B cell (primary cell): ENCODE data around the gene NCAN. TPM values are rescaled to one million over a fixed set of nuclear protein-coding genes. Genes with fewer than 3 reads are reported as not detected.

ENCODE experiments used
- ATAC-seq: fragments of 200-7000 bp; cut with Tn5 transposase; one replicate; pipeline ENCODE4 v1.10.0; 2021; ENCODE audit warnings: low read depth, mild to moderate bottlenecking, moderate number of reproducible peaks, moderate library complexity
- CTCF ChIA-PET: fragments of 350-600 bp; sonication (Branson Sonifier 250); formaldehyde crosslinking; loops from one replicate; lab custom pipeline; 2021; ENCODE audit warnings: antibody characterized with exemption, inconsistent platforms; lab: Charles Lee
- POLR2A ChIA-PET: fragments of 350-600 bp; sonication (Branson Sonifier 250); formaldehyde crosslinking; loops from one replicate; lab custom pipeline; 2021; ENCODE audit warnings: antibody characterized with exemption; lab: Charles Lee
- DNase-seq: peaks from one replicate; pipeline ENCODE4 v3.0.0; 2013
- H2AFZ ChIP-seq: 2 replicates; pipeline ENCODE4 v1.6.1; 2012; ENCODE audit warnings: mild to moderate bottlenecking, low read depth, low read length; ENCODE audit not compliant: insufficient read depth, poor library complexity, severe bottlenecking
- H3K27ac ChIP-seq, 2 donors: 1 replicate in 1 of 2; 2 replicates in 1 of 2; pipeline ENCODE4 v1.5.1; 2012 to 2013; ENCODE audit warnings: low read length in 2 of 2, mild to moderate bottlenecking in 2 of 2, moderate library complexity in 1 of 2
- H3K27me3 ChIP-seq, 4 experiments: fragments of 200-600 bp in 1 of 4; sonication (generic) in 1 of 4; replicated peaks in 1 of 4; 1 replicate in 2 of 4; 2 replicates in 2 of 4; pipeline versions ENCODE4 v1.6.1 to v1.7.0; 2013 to 2016; ENCODE audit warnings: low read length in 3 of 4, mild to moderate bottlenecking in 2 of 4, mixed read lengths in 1 of 4, moderate library complexity in 1 of 4; ENCODE audit not compliant: insufficient read depth in 4 of 4, control insufficient read depth in 3 of 4; ENCODE audit errors: control extremely low read depth in 1 of 4
- H3K36me3 ChIP-seq, 2 experiments: replicated peaks in 1 of 2; 1 replicate in 1 of 2; 2 replicates in 1 of 2; pipeline versions ENCODE4 v1.6.1 to v1.7.1; 2013; ENCODE audit warnings: low read length in 1 of 2; ENCODE audit not compliant: insufficient read depth in 2 of 2, control insufficient read depth in 1 of 2; ENCODE audit errors: control extremely low read depth in 1 of 2, extremely low read depth in 1 of 2
- H3K4me1 ChIP-seq, 2 donors: fragments of 200-600 bp in 1 of 2; sonication (generic) in 1 of 2; 1 replicate in 1 of 2; 2 replicates in 1 of 2; pipeline versions ENCODE4 v1.5.1 to v1.6.1; 2013 to 2017; ENCODE audit warnings: low read length in 2 of 2; ENCODE audit not compliant: control insufficient read depth in 2 of 2, insufficient read depth in 2 of 2
- H3K4me2 ChIP-seq: replicated peaks from 2 replicates; pipeline ENCODE3; 2012; ENCODE audit warnings: mild to moderate bottlenecking, low read depth, low read length; ENCODE audit not compliant: poor library complexity, severe bottlenecking
- H3K4me3 ChIP-seq, 5 experiments: fragments of 200-600 bp in 1 of 5; sonication (generic) in 1 of 5; 1 replicate in 3 of 5; 2 replicates in 2 of 5; pipeline versions ENCODE4 v1.5.1 to v1.7.0; 2011 to 2016; ENCODE audit warnings: low read length in 4 of 5, mild to moderate bottlenecking in 4 of 5, low read depth in 2 of 5, control low read depth in 1 of 5, moderate library complexity in 1 of 5; ENCODE audit not compliant: insufficient read depth in 1 of 5; ENCODE audit errors: control extremely low read depth in 1 of 5, extremely low read depth in 1 of 5
- H3K79me2 ChIP-seq: fragments of 200-600 bp; sonication (generic); one replicate; pipeline ENCODE4 v1.6.0; 2016; ENCODE audit warnings: low read length; ENCODE audit not compliant: control insufficient read depth, insufficient read depth
- H3K9ac ChIP-seq: fragments of 200-600 bp; sonication (generic); 2 replicates; pipeline ENCODE4 v1.6.1; 2017; ENCODE audit warnings: mild to moderate bottlenecking, low read length, moderate library complexity
- H3K9me3 ChIP-seq, 3 donors: one replicate each; pipeline versions ENCODE4 v1.6.1 to v1.7.1; 2013; ENCODE audit warnings: low read length in 2 of 3; ENCODE audit not compliant: control insufficient read depth in 2 of 3, insufficient read depth in 1 of 3; ENCODE audit errors: control extremely low read depth in 1 of 3
- H4K20me1 ChIP-seq: 2 replicates; pipeline ENCODE4 v1.6.0; 2012; ENCODE audit warnings: mild to moderate bottlenecking, low read length; ENCODE audit not compliant: insufficient read depth, control insufficient read depth, poor library complexity, severe bottlenecking
- H3K27ac Mint-ChIP-seq: one replicate; pipeline ENCODE4 v1.8.0; 2021; ENCODE audit warnings: mixed read lengths
- H3K27me3 Mint-ChIP-seq: one replicate; pipeline ENCODE4 v1.8.0; 2021; ENCODE audit warnings: mixed read lengths
- H3K4me1 Mint-ChIP-seq: one replicate; pipeline ENCODE4 v1.8.0; 2021; ENCODE audit warnings: mixed read lengths
- H3K4me3 Mint-ChIP-seq: one replicate; pipeline ENCODE4 v1.8.0; 2021; ENCODE audit warnings: mixed read lengths
- H3K9me3 Mint-ChIP-seq: one replicate; pipeline ENCODE4 v1.8.0; 2022; ENCODE audit warnings: mixed read lengths; ENCODE audit not compliant: insufficient read depth
- CTCF ChIP-seq: fragments of 200-600 bp; IDR thresholded peaks from one replicate; pipeline ENCODE4 v1.8.0; 2022; ENCODE audit warnings: antibody characterized with exemption, mild to moderate bottlenecking
- EZH2 ChIP-seq: IDR thresholded peaks from 2 replicates; pipeline ENCODE4 v1.6.1; 2012; ENCODE audit warnings: borderline replicate concordance, low read depth, mild to moderate bottlenecking, moderate library complexity, low read length; ENCODE audit not compliant: insufficient read depth, poor library complexity, severe bottlenecking
- WGBS: methylation state at CpG from one replicate; pipeline ENCODE4 v1.1.5; 2013; ENCODE audit warnings: missing lambda C conversion rate; ENCODE audit not compliant: insufficient coverage; 5-methylcytosine and 5-hydroxymethylcytosine counted together
- intact Hi-C: fragments of 100-400 bp; cut with micrococcal nuclease; formaldehyde crosslinking; loops from one replicate; pipeline ENCODE4 v1.10.0; 2022
- polyA plus RNA-seq: library from polyadenylated mRNA; depleted of rRNA; stranded (reverse); fragments of >200 nt; gene quantifications from 2 replicates; pipeline ENCODE4 v1.2.3, GENCODE V29; 2012
- total RNA-seq, 2 donors: library from RNA; stranded (reverse); fragments of 120-200 nt in 1 of 2; gene quantifications; 1 replicate in 1 of 2; 2 replicates in 1 of 2; pipeline versions ENCODE4 v1.2.3 to v1.2.4, GENCODE V29; 2013 to 2022

The NCAN gene
- total and polyA plus RNA-seq, 2 donors (not counting 1 experiment from before 2014, with no cell fraction given): 0.03 TPM; not detected in 1

GRCh38 chr19:19276386-19276785 lies 64.6 kb downstream of the NCAN start:
- H3K4me3 Mint-ChIP-seq: no peak overlapping the region
- 97% methylated on average over 10 of the region's 12 CpGs for WGBS
- Histone ChIP-seq H2AFZ (no peak overlapping the region), H3K27ac (no peak overlapping the region), H4K20me1 (no peaks in the 10 kb centered on the region), H3K9me3 (no peaks in the 10 kb centered on the region), H3K27me3 (peaks cover 0 to 23% (median 0%) of the 10 kb centered on the region in 4 experiments), H3K9ac (no peak overlapping the region), H3K4me3 (no peak overlapping the region), H3K79me2 (no peaks in the 10 kb centered on the region), H3K36me3 (peaks cover 0 to 50% of the 10 kb centered on the region in 2 experiments), H3K4me1 (peaks cover 0 to 5% of the 10 kb centered on the region in 2 donors), H3K4me2 (no peak overlapping the region)
- DNase-seq (no peak), ATAC-seq (no peak)
- intact Hi-C loops: no loop called here
- no peak for TF ChIP-seq CTCF
- TF ChIP-seq EZH2: no peak
- H3K4me1 Mint-ChIP-seq: peaks cover 5% of the 10 kb centered on the region
- CTCF ChIA-PET: no interaction called here
- POLR2A ChIA-PET: no interaction called here
- H3K9me3 Mint-ChIP-seq: no peaks in the 10 kb centered on the region
- peaks cover 21% of the 10 kb centered on the region for H3K27me3 Mint-ChIP-seq
- H3K27ac Mint-ChIP-seq: no peak overlapping the region

GRCh38 chr19:19276851-19277250 lies 65.1 kb downstream of the NCAN start:
- peaks cover 0 to 5% of the 10 kb centered on the region in 2 donors for H3K4me1 ChIP-seq
- TF ChIP-seq CTCF (no peak), EZH2 (no peak)
- ATAC-seq (no peak), DNase-seq (no peak)
- H3K27me3 ChIP-seq: peaks cover 0 to 21% (median 0%) of the 10 kb centered on the region in 4 experiments
- H4K20me1 ChIP-seq: no peaks in the 10 kb centered on the region
- no peak overlapping the region for H3K4me2 ChIP-seq
- Mint-ChIP-seq H3K27ac (no peak overlapping the region), H3K4me3 (no peak overlapping the region), H3K9me3 (no peaks in the 10 kb centered on the region), H3K4me1 (peaks cover 5% of the 10 kb centered on the region), H3K27me3 (peaks cover 18% of the 10 kb centered on the region)
- no peaks in the 10 kb centered on the region for H3K9me3 ChIP-seq
- H3K4me3 ChIP-seq: no peak overlapping the region
- H3K79me2 ChIP-seq: no peaks in the 10 kb centered on the region
- no peak overlapping the region for H2AFZ ChIP-seq
- ChIA-PET CTCF (interaction anchor here (0.7 kb wide), 1 partner anchor 311 kb away, joined by 3 read pairs; no protein-coding TSS in a partner anchor), POLR2A (no interaction called here)
- peaks cover 0 to 54% of the 10 kb centered on the region in 2 experiments for H3K36me3 ChIP-seq
- over 99% methylated on average over 14 of the region's 20 CpGs for WGBS
- intact Hi-C loops: no loop called here
- H3K27ac ChIP-seq: no peak overlapping the region
- H3K9ac ChIP-seq: no peak overlapping the region
